GM08714 (cell line): Measurements from ENCODE around the gene RTP5.

Experiments
- H3K4me3 ChIP-seq: fragments of 200-500 bp; sonication (Bioruptor generic); 2 replicates; pipeline ENCODE4 v1.5.1; 2014; ENCODE audit warnings: mild to moderate bottlenecking, low read length, inconsistent platforms
- ZNF274 ChIP-seq: IDR thresholded peaks from 2 replicates; pipeline ENCODE4 v1.6.1; 2012; ENCODE audit warnings: mild to moderate bottlenecking, low read depth, low read length

RTP5 gene

DNA sequence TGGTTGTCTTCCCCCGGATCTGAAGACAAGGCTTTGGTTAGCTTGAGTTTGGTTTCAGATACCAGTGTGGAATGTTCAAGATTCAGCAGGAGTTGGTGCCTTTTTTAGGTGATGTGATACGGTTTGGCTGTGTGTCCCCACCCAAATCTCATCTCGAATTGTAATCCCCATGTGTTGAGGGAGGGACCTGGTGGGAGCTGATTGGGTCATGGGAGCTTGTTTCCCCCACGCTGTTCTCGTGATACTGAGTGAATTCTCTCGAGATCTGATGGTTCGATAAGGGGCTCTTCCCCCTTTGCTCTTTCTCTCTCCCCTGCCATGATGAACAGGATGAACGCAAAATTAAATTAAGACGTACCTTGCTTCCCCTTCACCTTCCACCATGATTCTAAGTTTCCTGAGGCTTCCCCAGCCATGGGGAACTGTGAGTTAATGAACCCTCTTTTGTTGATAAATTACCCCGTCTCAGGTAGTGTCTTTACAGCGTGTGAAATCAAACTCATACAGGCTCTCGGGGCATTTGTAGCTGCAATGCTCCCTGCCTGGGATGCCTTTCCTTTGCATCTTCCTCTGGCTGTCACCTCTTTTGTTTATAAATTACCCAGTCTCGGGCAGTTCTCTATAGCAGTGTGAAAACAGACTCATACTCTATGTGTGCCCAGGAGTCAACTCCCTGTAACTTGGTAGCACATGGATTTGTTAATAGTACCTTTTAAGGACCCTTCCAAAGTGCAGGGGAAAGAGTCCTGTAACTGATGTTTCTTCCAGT is 32.1 kb upstream of the RTP5 start:
- H3K4me3 ChIP-seq, result no peak overlapping the region
- TF ChIP-seq ZNF274, result no peak

DNA sequence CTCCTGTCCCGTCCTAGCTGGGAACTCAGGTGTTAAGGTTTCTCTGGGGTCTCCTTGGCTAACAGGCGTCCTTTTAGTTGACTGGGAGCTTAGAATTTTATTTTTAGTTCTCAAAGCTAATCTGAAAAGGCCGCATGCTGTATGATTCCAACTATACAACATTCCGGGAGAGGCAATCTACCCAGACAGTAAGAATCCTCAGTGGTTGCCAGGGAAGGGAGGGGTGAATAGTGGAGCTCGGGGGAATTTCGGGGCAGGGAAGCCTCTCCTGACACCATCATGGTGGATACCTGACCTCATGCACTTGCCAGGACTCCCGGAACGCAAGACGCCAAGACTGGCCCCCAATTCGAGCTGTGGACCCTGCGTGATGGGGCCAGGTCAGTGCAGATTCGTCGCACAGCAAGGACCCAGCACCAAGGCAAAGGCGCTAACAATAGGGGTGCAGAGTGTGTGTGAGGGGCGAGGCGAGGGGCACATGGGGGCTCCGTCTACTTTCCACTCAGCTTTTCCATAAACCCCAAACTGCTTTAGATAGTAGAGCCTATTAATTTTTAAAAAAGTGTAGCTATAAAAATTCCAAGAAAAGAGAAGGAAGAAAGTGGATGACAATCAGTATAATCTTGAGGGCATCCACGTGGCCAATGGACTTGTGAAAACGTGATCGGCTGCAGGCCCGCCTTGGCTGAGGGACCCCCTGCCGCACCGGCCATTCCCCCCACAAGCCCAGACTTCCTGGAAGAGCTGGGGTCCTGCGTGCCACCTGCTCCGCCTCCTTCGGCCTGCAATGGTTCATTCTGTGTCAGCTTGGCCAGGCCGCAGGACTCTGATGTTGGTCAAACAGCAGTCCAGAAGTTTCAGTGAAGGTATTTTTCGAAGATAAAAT is 28.1 kb upstream of the RTP5 start:
- H3K4me3 ChIP-seq, result no peak overlapping the region

DNA sequence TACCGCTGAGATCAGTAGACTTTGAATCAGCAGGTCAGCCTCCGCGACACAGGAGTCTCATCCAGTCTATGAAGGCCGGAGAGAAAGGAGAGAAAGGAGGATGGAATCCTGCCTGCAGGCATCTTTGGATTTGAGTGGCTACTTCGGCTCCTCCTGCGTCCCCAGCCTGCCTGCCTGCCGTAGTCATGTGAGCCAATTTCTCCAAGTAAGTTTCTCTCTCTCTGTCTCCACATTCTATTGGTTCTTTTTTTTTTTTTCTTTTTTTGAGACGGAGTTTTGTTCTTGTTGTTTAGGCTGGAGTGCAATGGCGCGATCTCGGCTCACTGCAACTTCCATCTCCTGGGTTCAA is 27.5 kb upstream of the RTP5 start:
- TF ChIP-seq ZNF274, result no peak
- no peak overlapping the region for H3K4me3 ChIP-seq

More for the DNA sequence above, 28.1 kb upstream of the RTP5 start:
- TF ChIP-seq ZNF274, result no peak

DNA sequence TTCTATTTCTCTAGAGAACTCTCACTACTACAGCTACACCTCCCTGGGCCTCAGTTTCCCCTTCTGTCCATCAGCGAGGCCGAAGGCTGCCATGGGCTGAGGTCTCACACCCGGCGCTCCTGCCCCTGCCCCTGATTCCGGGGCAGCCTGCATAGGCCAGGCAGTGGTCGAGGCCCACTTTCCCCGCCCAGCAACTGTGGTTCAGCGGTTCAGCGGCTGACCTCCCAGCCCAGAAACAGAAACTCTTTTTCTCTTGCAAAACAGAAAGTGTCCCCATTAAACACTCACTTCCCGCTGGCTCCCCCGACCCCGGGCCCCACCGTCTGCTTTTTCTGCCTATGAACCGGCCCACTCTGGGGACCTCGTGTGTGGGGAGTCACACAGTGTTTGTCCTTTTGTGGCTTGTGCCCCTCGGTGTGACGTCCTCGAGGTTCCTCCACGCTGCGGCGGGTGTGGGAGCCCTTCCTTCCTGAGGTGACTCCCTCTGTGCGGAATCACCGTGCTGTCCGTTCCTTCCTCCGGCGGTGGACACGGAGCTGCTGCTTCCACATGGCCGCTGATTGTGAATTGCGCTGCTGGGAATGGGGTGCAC is 26.8 kb upstream of the RTP5 start:
- TF ChIP-seq ZNF274, result no peak
- peak overlapping the region; percentile 26; the same call in 1 of the 2 replicates for H3K4me3 ChIP-seq

DNA sequence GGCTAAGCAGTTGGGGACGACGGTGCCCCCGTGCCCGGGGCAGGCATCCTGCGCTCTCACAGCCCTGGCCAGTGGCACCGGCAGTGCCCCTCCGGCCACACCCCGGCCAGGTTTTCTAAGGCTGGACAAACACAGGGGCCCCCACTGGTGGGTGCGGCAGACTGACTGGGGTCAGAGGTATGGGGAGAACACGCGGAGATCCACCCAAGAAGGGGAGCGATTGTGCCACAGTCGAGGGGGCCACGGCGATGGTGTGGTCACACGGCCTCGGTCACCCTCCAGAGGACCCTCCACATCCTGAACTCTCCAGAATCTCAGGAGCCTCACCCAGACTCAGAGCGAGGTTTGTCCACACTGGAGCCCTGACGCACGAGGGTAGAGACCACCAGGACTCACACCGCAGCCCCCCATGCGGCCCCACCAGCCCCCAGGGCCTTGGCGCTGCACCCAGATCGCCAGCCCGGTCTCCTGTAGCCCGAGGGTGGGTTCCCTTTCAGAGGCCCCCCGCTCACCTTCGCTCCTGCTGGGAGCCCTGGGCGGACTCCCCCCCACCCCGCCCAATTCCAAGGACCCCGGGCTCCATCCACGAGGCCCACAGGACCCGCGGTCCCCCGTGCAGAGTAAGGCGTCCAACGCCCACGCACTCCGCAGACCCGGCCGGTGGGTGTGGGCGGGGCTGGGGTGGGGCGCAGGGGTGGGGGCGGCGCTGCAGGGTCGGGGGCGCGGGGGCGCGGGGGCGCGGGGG is 26.0 kb upstream of the RTP5 start:
- no peak overlapping the region; the same call in 1 of the 2 replicates for H3K4me3 ChIP-seq
- no peak for TF ChIP-seq ZNF274

DNA sequence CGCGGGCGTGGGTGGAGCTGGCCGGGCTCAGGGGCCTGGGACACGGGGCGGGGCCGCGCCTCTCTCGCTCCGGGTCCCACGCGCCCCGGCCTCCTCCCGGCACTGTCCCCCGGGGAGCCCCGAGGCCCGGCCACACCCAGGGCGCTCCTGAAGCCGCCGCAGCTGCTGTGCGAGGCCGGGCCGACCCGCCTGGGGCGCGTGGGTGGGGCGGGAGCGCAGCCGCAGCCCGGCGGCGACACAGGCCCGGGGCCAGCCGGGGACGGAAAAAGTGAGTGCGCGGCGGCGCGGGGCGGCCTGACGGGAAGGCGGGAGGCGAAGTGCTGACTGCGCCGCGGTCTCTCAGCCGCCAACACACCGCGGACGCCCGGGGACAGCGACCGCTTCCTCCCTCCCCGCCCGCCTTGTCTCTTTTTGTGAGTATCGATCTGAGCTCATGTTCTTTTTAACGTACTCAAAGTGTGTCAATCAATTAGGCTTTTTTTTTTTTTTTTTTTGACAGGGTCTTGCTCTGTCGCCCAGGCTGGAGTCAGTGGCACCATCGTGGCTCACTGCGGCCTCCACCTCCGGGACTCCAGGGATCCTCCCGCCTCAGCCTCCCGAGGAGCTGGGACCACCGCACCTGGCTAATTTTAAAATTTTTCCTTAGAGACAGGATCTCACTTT is 25.3 kb upstream of the RTP5 start:
- H3K4me3 ChIP-seq, result peak overlapping the region; percentile 33; the same call in 1 of the 2 replicates

DNA sequence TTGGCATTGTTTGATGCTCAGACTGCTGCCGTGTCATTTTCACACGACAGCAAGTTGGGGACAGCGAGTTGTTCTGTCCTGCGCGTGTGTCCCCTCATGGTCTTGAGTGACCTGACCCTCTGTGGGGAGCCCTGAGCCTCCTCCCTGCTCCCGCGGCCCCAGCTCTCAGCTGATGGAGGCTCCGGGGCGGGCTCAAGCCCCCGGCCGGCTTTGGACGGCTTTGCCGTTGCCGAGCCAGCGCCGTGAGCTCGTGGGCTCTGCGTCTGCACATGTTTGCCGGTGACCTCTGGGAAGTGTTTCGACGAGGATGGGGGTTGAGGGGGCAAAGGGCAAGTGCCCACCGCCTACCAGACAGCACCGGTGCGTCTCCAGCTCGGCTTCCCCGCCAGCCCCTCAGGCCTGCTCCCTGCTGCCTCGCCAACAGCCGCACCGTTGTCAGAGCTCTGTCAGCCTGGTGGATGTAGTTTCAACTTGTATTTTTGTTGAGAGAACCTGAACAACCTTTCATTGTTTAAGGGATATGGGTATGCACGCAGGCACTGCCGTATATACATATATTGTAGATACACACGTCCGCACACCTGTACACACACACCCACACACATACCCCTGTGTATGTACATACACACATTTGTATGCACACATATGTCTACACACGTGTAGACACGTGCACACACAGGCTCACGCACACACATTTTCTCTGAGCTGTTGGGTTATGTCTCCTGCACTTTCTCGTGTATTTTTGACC is 24.5 kb upstream of the RTP5 start:
- H3K4me3 ChIP-seq, result no peak overlapping the region
- no peak for TF ChIP-seq ZNF274

More for the DNA sequence above, 25.3 kb upstream of the RTP5 start:
- TF ChIP-seq ZNF274, result no peak

DNA sequence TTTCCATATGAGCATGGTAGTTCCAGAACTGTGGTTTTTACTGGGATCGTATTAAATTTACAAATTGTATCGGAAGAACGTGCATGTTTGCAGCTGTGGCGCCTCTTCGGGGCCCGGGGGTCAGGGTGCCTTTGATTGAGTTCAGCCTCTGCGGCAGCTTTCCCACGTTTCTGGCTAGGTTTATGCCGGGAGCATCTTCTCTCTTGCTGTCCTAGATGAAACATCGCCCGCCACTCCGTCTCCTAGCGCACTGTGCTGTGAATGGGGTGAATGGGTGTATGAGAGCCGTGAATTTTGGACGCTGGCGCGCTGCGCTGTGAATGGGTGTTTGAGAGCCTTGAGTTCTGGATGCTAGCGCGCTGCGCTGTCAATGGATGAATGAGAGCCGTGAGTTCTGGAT is 23.1 kb upstream of the RTP5 start:
- no peak for TF ChIP-seq ZNF274
- no peak overlapping the region for H3K4me3 ChIP-seq

DNA sequence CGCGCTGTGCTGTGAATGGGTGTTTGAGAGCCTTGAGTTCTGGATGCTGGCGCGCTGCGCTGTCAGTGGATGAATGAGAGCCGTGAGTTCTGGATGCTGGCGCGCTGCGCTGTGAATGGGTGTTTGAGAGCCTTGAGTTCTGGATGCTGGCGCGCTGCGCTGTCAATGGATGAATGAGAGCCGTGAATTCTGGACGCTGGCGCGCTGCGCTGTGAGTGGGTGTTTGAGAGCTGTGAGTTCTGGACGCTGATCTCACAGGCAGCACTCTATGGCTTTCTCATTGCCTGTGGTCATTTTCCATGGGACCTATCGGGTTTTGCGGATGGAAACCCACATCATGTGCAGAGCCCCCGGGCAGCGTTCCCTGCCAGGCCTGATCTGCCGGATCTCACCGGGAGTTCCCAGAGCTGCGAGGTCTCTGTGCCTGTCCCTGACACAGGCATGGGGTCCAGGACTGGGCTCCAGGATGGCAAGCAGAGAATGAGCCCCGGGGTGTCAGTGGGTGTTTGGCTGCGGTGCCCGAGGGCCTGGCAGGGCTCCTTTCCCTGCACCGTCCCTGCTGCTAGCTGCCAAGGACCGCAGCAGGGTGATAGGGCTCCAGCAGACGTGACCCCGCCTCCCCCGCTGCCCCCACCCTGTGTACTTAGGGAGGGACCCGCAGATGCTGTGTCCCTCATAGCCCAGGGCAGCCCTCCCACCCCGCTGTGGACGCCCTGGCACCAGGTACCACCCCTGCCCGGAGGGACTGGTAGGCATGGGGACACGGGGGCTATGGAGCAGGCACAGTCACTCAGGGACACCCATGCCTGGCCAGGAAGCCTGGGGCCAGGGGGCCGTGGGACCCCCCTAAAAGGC is 20.5 kb upstream of the RTP5 start:
- TF ChIP-seq ZNF274, result no peak
- H3K4me3 ChIP-seq, result no peak overlapping the region

DNA sequence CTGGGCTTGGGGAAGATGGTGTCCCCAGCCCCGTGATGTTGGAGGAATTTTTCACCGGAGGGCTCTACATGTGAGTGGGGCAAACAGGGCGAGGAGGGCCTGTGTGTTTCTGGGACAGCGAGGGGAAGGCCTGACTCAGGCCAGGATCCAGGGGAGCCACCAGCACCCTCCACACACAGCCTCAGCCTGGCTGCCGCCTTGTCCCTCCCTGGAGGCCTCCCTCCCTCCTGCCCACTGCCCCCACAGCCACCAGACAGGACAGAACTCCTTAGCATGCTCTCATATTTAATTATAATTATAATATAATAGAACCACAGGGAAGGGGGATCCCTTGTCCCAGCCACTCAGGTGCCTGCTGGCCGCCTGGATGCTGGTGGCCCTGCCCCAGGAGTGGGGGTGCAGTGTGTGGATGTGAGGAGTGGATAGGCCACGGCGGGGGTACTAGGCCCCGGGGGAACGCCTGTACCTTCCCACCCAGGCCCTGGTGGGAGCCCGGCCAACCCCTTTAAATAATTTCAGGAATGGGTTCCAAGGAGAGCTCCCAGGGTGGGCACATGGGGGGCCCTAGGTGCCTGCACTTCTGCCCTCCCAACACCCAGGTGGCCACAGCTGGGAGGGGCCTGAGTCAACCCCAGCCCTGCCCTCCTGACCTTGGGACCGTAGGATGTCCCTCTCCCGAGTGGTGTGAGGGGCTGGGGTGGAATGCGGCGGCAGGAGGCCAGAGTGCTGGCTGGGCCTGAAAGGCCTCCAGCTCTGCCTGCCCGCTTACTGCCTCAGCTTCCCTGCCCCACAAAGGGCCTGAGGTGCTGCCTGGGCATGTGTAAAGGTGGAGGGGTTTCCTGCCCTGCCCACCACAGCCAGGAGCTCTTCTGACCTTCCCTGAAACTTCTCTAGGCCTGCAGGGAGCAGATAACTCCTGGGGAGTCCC is 19.6 kb upstream of the RTP5 start:
- no peak for TF ChIP-seq ZNF274
- H3K4me3 ChIP-seq, result no peak overlapping the region
